WI38 (cell line): ENCODE measurements around the gene TCERG1L.

Experiments
- H3K4me3 ChIP-seq: 2 replicates; pipeline ENCODE4 v1.5.1; 2011; ENCODE audit warnings: low read depth, mild to moderate bottlenecking, control low read depth, low read length
- TF ChIP-seq, protein P1 (sequence below): IDR thresholded peaks from 2 replicates; pipeline ENCODE4 v1.5.1; 2012; ENCODE audit warnings: low read depth, mild to moderate bottlenecking, control low read depth, low read length

Gene TCERG1L

DNA sequence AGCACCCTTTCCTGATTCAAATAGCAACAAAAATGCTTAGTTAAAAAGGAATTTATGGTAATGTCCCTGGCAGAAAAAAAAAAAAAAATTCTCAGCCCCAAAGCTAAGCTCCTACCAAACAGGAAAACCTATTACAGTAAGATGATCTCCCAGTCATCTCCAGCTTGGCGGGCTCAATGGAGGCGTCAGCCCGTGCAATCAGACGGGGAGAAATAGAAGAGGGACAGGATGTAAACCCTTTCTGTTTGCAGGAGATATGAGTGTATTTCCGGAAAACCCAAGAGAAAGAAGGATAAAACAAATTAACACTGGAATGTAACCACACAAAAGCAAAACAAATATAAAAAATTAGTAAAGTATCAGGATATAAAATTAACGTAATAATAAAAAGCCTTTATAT lies 242.8 kb downstream of the TCERG1L start:
- no peak overlapping the region for H3K4me3 ChIP-seq
- TF ChIP-seq, protein P1, sequence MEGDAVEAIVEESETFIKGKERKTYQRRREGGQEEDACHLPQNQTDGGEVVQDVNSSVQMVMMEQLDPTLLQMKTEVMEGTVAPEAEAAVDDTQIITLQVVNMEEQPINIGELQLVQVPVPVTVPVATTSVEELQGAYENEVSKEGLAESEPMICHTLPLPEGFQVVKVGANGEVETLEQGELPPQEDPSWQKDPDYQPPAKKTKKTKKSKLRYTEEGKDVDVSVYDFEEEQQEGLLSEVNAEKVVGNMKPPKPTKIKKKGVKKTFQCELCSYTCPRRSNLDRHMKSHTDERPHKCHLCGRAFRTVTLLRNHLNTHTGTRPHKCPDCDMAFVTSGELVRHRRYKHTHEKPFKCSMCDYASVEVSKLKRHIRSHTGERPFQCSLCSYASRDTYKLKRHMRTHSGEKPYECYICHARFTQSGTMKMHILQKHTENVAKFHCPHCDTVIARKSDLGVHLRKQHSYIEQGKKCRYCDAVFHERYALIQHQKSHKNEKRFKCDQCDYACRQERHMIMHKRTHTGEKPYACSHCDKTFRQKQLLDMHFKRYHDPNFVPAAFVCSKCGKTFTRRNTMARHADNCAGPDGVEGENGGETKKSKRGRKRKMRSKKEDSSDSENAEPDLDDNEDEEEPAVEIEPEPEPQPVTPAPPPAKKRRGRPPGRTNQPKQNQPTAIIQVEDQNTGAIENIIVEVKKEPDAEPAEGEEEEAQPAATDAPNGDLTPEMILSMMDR = no peak

DNA sequence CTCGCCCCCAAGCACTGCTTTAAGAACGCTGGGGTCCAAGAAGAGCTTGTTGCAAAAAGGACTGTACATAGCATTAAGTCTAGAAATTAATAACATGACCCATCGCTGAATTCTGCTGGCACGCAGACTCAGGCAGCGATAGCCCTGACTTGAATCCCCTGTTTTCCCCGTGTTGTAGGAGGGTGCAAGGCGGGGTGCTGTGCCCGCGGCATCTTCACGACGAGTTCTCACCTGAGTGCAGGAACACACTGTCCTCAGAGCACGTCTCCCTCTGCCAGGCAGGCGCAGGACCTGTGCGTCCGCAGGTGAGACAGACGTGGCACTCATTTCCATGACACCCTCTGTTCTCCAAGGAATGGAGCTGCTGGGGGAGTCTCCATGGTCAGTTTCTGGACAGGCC lies 243.2 kb downstream of the TCERG1L start:
- no peak overlapping the region for H3K4me3 ChIP-seq
- TF ChIP-seq, protein P1 = no peak

DNA sequence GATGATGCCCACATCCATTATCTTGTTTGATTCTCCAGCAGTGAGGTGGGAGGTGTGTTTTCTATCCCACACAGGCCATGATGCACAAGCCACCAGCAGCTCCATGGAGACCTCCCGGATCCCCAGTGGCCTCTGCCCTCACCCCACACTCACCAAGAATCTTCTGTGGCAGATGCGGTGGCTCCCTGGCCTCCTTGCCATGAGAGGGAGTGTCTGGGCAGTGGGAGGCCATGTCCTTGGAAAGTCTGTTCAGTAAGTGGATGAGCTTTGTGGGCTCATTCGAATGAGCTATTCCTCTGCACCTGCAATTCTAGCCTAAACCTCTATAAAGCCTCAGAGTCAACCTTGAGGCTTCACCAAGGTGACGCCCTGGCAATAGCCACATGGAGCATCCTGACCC lies 243.8 kb downstream of the TCERG1L start:
- TF ChIP-seq, protein P1 = no peak
- no peak overlapping the region for H3K4me3 ChIP-seq

DNA sequence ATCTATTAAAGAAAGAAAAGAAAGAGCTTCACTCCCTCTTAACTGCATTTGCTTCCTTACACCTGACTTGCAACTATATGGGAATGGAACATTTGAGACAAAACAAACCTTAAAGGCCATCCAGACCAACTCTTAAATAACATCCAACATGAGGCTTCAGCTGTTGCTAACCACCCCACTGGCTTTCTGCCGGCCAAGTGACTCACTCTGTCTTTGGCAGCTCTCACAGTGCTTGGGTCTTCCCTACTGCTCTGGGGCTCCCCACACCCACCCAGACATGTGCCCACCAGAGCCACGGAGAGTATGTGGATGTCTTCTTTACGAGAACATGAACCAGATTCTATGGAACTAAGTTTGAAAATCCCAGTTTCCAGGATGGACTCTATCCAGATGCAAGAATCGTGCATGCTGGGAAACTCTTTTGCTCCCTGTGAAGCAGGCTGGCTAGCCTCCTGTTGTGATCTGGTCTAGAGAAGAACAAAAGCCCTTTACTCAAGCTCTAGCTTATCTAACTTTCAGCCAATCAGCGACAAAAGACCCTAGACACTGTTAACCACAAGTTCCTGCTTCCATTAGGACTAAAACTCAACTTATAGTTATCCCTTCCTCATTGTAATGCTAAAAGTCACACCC lies 245.7 kb downstream of the TCERG1L start:
- no peak overlapping the region for H3K4me3 ChIP-seq
- TF ChIP-seq, protein P1 = no peak

DNA sequence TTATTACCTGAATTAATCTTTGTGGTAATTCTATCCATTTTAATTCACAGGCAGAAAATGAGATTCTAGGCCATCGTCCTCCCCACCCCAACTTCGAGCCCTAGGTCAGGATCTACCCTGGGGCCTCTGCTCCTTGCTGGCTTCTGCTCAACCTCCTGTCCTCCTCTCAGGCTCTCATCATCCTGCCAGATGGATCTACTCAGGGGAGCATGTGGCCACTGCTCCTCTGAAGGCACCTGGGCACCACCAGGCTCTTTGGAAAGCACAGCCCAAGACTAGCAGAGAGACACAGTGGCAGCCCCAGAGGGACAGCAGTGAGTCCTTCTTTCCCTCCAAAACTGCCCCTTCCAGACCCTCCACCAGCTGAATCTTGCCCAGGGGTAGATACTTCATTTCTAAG lies 248.2 kb downstream of the TCERG1L start:
- TF ChIP-seq, protein P1 = no peak
- H3K4me3 ChIP-seq = no peak overlapping the region

DNA sequence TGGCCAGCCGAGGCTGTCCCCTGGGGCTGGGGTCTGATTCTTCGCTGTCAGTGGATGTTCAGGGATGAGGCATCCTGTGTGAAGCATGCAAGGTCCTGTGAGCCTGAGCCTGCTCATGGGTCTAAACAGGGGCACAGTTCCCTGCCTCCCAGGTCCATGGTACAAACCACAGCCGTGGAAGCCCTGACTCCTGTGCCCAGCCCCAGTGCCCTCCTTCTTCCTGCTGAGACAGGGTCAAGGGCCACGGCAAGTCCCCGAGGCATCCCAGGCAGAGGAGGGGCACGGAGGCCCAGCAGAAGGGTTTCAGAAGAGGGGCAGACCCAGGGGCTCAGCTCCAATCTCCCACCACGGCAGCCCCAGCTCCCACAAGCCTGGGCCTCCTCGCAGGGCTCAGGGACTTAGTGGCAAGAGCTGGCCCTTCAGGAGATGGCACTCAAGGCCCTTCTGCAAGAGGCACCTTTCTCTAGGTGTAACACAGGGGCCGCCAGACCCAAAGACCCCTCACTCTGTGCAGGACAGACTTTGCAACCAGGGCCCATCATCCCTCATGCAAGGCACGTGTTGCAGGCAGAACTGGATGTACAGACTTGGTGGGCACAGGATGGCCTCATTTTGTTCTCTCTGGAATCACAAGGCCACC lies 248.8 kb downstream of the TCERG1L start:
- no peak overlapping the region for H3K4me3 ChIP-seq
- TF ChIP-seq, protein P1 = no peak

DNA sequence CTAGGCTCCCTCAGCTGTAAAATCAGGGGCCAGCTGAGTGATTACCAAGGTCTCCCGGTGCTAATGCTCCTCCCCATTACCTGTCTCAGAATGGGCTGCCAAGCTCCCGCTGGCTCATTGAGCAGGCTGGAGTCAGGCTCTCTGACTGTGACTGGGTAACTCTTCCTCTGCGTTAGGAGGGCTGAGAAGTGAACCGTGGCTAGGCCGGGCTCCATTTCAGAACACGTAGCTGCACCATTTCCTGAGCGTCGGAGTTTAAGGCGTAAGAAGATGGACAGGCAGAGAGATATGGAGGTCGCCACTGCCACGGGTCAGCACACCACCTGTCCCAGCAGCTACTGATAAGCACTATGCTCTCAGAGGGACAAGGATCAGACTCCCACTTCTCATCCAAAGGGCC lies 250.3 kb downstream of the TCERG1L start:
- H3K4me3 ChIP-seq = no peak overlapping the region
- TF ChIP-seq, protein P1 = no peak
